ENCODE measurements around the gene DPF3. TPM values are rescaled to one million over a fixed set of nuclear protein-coding genes. Genes with fewer than 3 reads are reported as not detected.

DPF3 gene
- total and polyA plus RNA-seq, 2 of the 13 experiments (the other 11 are each of a cell fraction or from before 2014, with no cell fraction given), result 0.09 to 0.60 TPM

DNA sequence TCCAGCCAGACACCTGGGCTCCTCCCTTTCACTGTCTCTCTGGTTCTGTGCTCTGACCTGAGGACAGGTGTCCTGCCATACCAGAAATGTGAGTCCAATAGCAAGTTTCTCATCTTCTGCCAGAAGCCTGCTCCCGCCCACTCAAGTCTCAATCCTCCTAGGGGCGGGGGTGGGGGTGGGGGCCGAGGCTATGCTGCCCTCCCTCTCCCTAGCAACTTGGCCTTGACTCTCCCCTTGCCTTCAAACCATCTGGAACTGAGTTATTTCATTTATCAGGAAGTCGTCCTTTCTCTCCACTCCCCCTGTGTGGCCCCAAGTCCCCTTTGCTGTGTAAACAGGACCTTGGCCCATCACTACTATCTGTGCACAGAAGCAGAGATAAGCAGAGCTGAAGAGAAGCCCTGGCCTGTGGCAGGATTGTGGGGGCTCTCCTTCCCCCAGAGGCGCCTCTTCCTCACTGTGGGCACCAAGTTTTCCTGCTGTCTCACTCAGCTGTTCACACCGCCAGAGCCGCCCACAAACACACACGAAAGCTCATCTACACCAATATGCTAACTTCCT is 117.1 kb downstream of the DPF3 start (continued):
- TF ChIP-seq TBL1XR1 (IDR thresholded peaks at IDR 0.05; ENCODE audit: borderline replicate concordance, low read length, partially characterized antibody) (peak; percentile 84), XBP1 (CRISPR knock-in tag; IDR thresholded peaks at IDR 0.05) (no peak), RXRA (CRISPR knock-in tag; IDR thresholded peaks at IDR 0.05) (peak; percentile 98), SOX5 (CRISPR knock-in tag; IDR thresholded peaks at IDR 0.05; ENCODE audit: borderline replicate concordance) (peak; percentile 79), BCL6 (CRISPR knock-in tag; IDR thresholded peaks at IDR 0.05) (peak; percentile 96), FOSL1 (CRISPR knock-in tag; IDR thresholded peaks at IDR 0.05; ENCODE audit: borderline replicate concordance) (no peak), NFKB2 (CRISPR knock-in tag; IDR thresholded peaks at IDR 0.05; ENCODE audit: borderline replicate concordance) (no peak), MED1 (CRISPR knock-in tag; IDR thresholded peaks at IDR 0.05) (peak; percentile 87), SALL2 (CRISPR knock-in tag; IDR thresholded peaks at IDR 0.05) (peak; percentile 35; the same call in 1 of the 2 replicates), RFXAP (CRISPR knock-in tag; IDR thresholded peaks at IDR 0.05; ENCODE audit: borderline replicate concordance) (peak; percentile 51; the same call in 1 of the 2 replicates), TBX2 (CRISPR knock-in tag; IDR thresholded peaks at IDR 0.05; ENCODE audit: borderline replicate concordance) (peak; percentile 78), TRIM24 (CRISPR knock-in tag; IDR thresholded peaks at IDR 0.05) (no peak), HNF4A (CRISPR knock-in tag; IDR thresholded peaks at IDR 0.05) (peak; percentile 99), SOX6 (IDR thresholded peaks at IDR 0.05) (no peak), SOX6 (CRISPR knock-in tag; IDR thresholded peaks at IDR 0.05) (peak; percentile 89)
- TF ChIP-seq, protein P1, sequence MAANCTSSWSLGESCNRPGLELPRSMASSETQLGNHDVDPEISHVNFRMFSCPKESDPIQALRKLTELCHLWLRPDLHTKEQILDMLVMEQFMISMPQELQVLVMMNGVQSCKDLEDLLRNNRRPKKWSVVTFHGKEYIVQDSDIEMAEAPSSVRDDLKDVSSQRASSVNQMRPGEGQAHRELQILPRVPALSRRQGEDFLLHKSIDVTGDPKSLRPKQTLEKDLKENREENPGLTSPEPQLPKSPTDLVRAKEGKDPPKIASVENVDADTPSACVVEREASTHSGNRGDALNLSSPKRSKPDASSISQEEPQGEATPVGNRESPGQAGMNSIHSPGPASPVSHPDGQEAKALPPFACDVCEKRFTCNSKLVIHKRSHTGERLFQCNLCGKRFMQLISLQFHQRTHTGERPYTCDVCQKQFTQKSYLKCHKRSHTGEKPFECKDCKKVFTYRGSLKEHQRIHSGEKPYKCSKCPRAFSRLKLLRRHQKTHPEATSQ (CRISPR knock-in tag; IDR thresholded peaks at IDR 0.05; ENCODE audit: borderline replicate concordance), result no peak
- TF ChIP-seq, protein P2, sequence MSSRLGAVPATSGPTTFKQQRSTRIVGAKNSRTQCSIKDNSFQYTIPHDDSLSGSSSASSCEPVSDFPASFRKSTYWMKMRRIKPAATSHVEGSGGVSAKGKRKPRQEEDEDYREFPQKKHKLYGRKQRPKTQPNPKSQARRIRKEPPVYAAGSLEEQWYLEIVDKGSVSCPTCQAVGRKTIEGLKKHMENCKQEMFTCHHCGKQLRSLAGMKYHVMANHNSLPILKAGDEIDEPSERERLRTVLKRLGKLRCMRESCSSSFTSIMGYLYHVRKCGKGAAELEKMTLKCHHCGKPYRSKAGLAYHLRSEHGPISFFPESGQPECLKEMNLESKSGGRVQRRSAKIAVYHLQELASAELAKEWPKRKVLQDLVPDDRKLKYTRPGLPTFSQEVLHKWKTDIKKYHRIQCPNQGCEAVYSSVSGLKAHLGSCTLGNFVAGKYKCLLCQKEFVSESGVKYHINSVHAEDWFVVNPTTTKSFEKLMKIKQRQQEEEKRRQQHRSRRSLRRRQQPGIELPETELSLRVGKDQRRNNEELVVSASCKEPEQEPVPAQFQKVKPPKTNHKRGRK (CRISPR knock-in tag; IDR thresholded peaks at IDR 0.05), result 0 out of 2 replicates have a peak, but pooled peaks have one; percentile 11
- TF ChIP-seq, protein P3, sequence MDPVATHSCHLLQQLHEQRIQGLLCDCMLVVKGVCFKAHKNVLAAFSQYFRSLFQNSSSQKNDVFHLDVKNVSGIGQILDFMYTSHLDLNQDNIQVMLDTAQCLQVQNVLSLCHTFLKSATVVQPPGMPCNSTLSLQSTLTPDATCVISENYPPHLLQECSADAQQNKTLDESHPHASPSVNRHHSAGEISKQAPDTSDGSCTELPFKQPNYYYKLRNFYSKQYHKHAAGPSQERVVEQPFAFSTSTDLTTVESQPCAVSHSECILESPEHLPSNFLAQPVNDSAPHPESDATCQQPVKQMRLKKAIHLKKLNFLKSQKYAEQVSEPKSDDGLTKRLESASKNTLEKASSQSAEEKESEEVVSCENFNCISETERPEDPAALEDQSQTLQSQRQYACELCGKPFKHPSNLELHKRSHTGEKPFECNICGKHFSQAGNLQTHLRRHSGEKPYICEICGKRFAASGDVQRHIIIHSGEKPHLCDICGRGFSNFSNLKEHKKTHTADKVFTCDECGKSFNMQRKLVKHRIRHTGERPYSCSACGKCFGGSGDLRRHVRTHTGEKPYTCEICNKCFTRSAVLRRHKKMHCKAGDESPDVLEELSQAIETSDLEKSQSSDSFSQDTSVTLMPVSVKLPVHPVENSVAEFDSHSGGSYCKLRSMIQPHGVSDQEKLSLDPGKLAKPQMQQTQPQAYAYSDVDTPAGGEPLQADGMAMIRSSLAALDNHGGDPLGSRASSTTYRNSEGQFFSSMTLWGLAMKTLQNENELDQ (CRISPR knock-in tag; IDR thresholded peaks at IDR 0.05; ENCODE audit: borderline replicate concordance), result no peak
- TF ChIP-seq, protein P4, sequence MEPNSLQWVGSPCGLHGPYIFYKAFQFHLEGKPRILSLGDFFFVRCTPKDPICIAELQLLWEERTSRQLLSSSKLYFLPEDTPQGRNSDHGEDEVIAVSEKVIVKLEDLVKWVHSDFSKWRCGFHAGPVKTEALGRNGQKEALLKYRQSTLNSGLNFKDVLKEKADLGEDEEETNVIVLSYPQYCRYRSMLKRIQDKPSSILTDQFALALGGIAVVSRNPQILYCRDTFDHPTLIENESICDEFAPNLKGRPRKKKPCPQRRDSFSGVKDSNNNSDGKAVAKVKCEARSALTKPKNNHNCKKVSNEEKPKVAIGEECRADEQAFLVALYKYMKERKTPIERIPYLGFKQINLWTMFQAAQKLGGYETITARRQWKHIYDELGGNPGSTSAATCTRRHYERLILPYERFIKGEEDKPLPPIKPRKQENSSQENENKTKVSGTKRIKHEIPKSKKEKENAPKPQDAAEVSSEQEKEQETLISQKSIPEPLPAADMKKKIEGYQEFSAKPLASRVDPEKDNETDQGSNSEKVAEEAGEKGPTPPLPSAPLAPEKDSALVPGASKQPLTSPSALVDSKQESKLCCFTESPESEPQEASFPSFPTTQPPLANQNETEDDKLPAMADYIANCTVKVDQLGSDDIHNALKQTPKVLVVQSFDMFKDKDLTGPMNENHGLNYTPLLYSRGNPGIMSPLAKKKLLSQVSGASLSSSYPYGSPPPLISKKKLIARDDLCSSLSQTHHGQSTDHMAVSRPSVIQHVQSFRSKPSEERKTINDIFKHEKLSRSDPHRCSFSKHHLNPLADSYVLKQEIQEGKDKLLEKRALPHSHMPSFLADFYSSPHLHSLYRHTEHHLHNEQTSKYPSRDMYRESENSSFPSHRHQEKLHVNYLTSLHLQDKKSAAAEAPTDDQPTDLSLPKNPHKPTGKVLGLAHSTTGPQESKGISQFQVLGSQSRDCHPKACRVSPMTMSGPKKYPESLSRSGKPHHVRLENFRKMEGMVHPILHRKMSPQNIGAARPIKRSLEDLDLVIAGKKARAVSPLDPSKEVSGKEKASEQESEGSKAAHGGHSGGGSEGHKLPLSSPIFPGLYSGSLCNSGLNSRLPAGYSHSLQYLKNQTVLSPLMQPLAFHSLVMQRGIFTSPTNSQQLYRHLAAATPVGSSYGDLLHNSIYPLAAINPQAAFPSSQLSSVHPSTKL (CRISPR knock-in tag; IDR thresholded peaks at IDR 0.05), result peak; percentile 96
- TF ChIP-seq, protein P5, sequence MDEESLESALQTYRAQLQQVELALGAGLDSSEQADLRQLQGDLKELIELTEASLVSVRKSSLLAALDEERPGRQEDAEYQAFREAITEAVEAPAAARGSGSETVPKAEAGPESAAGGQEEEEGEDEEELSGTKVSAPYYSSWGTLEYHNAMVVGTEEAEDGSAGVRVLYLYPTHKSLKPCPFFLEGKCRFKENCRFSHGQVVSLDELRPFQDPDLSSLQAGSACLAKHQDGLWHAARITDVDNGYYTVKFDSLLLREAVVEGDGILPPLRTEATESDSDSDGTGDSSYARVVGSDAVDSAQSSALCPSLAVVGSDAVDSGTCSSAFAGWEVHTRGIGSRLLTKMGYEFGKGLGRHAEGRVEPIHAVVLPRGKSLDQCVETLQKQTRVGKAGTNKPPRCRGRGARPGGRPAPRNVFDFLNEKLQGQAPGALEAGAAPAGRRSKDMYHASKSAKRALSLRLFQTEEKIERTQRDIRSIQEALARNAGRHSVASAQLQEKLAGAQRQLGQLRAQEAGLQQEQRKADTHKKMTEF (CRISPR knock-in tag; IDR thresholded peaks at IDR 0.05), result peak; percentile 74; the same call in 1 of the 2 replicates
